ENCODE measurements around the gene QPCT.

The QPCT gene

DNA sequence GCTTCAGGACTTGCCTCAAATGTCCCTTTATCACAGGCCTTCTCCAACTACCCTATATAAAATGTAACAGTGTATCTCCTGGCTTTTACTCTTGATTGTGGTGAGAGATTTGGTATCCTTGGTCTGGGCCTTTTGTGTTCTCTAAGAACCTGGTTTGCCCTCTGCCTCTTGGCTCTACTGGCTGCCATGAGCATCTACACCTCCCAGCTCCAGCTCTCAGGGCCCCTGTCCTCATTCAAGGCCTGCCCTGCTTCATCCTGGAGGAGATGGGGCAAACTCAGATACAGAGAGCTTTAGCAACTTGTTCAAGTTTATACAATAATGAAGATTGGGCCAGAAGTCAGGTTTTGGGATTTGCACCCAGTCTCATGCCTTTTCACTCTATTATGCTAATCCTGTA, 45.0 kb downstream of the QPCT start:
- TF ChIP-seq, protein P1, sequence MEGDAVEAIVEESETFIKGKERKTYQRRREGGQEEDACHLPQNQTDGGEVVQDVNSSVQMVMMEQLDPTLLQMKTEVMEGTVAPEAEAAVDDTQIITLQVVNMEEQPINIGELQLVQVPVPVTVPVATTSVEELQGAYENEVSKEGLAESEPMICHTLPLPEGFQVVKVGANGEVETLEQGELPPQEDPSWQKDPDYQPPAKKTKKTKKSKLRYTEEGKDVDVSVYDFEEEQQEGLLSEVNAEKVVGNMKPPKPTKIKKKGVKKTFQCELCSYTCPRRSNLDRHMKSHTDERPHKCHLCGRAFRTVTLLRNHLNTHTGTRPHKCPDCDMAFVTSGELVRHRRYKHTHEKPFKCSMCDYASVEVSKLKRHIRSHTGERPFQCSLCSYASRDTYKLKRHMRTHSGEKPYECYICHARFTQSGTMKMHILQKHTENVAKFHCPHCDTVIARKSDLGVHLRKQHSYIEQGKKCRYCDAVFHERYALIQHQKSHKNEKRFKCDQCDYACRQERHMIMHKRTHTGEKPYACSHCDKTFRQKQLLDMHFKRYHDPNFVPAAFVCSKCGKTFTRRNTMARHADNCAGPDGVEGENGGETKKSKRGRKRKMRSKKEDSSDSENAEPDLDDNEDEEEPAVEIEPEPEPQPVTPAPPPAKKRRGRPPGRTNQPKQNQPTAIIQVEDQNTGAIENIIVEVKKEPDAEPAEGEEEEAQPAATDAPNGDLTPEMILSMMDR (IDR thresholded peaks at IDR 0.05; ENCODE audit: insufficient read depth, low read depth, low read length, missing control alignments): no peak
- no peak overlapping the region for H3K4me3 ChIP-seq (ENCODE audit: low read length)
- DNase-seq (ENCODE audit: low read depth): no peak

DNA sequence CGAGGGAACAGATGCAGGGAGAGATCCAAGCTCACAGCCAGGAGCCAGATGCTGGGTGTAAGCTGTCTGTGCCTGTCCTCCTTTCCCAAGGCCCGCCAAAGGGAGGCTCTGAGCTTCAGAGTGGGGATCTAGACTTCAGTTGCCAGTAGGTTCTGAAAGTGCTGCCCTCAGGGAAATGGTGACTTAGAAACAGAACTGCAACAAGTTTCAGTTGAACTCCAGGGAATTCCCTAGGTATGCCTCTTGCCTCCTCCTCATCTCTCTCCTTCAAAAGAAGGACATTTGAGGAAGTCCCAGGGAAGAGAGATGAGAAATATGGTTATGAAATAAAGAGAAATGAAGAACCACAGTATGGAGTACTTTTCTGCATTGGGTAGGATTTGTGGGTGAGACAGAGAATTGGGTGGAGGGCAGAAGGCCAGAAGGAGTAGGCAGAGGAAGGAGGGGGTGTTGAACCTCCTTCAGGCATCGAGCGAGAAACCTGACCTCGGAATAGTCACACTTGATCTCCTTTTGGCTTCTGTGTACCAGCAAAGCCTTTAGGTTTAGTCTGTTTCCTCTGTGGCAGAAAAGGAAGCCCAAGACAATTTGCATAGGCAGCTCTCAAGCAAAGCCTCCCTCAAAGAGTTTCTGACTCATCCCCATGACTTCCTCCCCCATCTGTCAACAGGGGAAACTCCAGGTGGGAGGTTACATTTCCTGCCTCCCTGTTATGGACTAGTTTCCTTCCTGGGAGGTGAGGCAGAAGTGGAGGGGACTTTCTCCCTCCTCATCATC, 45.7 kb downstream of the QPCT start:
- no peak overlapping the region for H3K4me3 ChIP-seq (ENCODE audit: low read length)
- TF ChIP-seq, protein P1 (IDR thresholded peaks at IDR 0.05; ENCODE audit: insufficient read depth, low read depth, low read length, missing control alignments): no peak
- DNase-seq (ENCODE audit: low read depth): peak; percentile 95

DNA sequence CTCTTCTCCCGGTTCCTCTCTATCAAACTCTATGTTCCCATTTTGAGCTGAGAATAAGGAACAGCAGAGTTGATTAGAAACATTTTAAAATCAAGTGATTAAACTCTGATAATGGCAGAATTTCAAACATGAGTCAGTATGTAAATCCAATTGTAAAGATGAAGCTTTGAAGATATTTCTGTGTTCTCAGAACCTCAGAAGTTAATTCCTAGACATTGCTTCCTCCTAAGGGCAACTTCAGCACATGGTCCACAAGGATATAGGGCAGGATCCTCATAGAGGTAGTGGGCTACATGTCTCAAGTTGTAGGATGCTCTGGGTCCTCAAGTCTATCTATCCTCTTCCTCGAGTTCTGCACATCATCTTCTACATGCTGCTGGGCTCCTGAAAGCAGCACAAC, 46.3 kb downstream of the QPCT start:
- H3K4me3 ChIP-seq (ENCODE audit: low read length): no peak overlapping the region
- DNase-seq (ENCODE audit: low read depth): no peak
- TF ChIP-seq, protein P1 (IDR thresholded peaks at IDR 0.05; ENCODE audit: insufficient read depth, low read depth, low read length, missing control alignments): no peak

DNA sequence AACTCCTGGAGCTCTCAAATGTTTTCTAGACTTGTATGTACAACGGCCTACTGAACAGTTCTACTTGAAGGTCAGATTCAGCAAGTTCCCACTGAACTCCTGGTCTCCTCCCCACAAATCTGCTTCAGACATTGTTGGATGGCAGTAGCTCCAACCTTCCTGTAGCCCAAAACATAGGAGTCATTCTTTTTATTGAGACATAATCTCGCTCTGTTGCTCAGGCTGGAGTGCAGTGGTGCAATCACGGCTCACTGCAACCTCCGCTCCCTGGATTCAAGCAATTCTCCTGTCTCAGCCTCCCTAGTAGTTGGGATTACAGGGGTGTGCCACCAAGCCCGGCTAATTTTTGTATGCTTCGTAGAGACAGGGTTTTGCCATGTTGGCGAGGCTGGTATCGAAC, 47.3 kb downstream of the QPCT start:
- no peak for DNase-seq (ENCODE audit: low read depth)
- TF ChIP-seq, protein P1 (IDR thresholded peaks at IDR 0.05; ENCODE audit: insufficient read depth, low read depth, low read length, missing control alignments): no peak

DNA sequence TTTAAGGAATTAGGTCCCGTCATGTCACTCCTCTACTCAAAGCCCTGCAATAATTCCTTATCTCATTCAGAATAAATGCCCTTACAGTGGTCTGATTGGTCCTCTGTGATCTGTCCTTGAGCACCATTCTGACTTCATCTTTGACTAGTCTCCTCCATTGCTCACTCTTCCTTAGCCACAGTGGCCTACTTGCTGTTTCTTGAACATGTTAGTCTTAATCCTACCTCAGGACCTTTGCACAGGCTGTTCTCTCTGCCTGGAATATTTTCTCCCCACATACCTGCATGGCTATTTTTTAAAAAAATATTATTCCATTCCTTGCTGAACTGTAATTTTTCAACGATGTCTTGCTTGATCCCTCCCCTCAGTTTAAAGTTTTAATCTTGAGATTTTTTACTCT, 48.0 kb downstream of the QPCT start:
- TF ChIP-seq, protein P1 (IDR thresholded peaks at IDR 0.05; ENCODE audit: insufficient read depth, low read depth, low read length, missing control alignments): no peak
- no peak for DNase-seq (ENCODE audit: low read depth)
- H3K4me3 ChIP-seq (ENCODE audit: low read length): no peak overlapping the region

More for the DNA sequence above, 47.3 kb downstream of the QPCT start:
- H3K4me3 ChIP-seq (ENCODE audit: low read length): no peak overlapping the region

DNA sequence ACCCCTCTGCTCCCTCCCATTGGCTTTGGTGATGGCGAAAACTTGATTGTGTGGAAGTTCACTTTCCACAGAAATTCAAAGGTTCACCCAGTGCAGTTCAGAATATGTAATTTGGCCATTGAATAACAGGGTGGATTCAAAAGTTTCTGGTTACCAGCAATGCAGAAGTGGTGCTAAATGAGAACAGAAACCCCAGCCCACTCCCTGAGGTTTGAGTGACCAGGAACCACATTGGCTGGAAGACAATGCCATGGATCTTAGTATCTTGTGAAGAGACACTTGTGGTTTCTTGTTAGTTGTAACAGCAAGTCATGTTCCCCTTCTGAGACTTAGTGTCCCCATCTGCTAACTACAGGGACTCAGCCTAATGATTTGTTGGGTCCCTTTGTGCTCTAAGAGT, 49.8 kb downstream of the QPCT start:
- no peak overlapping the region for H3K4me3 ChIP-seq (ENCODE audit: low read length)
- no peak for DNase-seq (ENCODE audit: low read depth)
- TF ChIP-seq, protein P1 (IDR thresholded peaks at IDR 0.05; ENCODE audit: insufficient read depth, low read depth, low read length, missing control alignments): no peak
